GM19467 (cell line): Measurements from ENCODE around the gene CLDN16.

ENCODE experiments used
- ATAC-seq: cut with Tn5 transposase; IDR thresholded peaks from one replicate; pipeline ENCODE4 v1.9.1; 2021; ENCODE audit warnings: mild to moderate bottlenecking, moderate library complexity; ENCODE audit not compliant: unreplicated experiment

CLDN16 gene

DNA sequence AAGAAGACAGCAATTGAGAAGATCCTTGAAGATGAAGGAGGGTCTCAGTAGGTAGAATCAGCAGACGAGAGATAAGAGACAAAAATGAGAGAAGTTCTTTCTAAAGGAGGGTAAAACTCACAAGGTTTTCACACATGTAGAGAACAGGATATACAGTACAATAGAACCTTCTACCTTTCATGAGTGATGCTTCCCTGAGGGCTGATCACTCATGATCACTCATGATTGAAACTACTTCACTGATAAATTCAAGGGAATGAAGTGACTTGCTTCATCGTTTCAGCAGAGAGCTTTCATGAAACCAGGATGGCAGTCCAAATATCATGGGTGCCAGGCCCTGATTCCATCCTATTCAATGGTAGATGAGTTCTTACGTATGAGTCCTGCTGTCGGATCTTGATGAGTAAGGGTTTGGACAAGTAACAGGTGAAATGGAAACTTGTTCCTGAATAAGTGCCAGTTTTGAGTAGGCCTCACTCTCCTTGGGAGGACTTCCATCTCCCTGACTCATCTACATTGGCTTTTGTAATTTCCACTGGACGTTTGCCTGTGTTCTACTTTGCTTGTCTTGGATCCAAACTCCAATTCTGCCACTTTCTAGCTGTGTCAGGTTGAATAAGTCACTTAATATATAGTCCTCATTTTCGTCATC, 9.6 kb upstream of the CLDN16 start:
- no peak for ATAC-seq

DNA sequence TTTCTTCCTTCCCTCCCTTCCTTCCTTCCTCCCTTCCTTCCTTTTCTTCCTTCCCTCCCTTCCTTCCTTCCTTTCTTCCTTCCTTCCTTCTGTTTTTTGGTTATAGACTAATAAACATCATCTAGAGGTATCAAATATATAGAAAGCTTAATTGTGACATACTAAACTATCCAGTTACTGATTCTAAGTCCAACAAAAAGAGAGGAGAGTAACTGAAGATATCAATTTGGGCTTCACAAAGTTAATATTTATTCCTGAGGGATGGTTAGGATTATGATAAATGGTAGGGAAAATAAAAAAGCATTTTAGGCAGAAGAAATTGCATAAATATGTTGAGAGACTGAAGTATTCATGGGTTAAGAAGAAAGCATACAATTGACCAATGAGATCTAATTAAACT, 7.8 kb upstream of the CLDN16 start:
- ATAC-seq, result no peak

GRCh38 chr3:190381441-190381840, 6.5 kb upstream of the CLDN16 start:
- ATAC-seq, result no peak

- peak; percentile 42 for ATAC-seq
Measured at GRCh38 chr3:190382082-190382481, 5.9 kb upstream of the CLDN16 start.

DNA sequence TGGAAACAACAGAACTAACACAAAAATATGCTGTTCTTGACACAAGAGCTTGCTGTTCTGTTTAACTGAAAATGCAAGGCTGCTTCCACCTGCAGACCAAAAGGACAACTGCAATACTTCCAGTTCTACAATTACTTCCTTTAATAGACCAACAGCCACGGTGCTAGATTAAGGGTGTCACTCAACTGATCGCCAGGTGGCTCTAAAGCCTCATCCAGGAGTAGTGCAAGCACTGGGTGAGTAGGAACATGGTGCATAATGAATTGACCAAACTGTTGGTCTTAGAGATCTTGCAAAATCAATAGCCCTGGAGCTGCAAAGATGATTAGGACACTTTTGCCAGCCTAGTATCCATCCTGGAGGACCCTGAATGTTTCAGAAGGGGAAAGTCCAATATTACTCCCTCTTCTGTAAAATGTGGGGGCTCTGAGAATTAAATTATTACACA, 3.6 kb upstream of the CLDN16 start:
- peak; percentile 83 for ATAC-seq

GRCh38 chr3:190385731-190386688, 2.0 kb upstream of the CLDN16 start:
- ATAC-seq, result no peak

- ATAC-seq, result no peak
Measured at GRCh38 chr3:190388703-190389102, 740 bp downstream of the CLDN16 start.

DNA sequence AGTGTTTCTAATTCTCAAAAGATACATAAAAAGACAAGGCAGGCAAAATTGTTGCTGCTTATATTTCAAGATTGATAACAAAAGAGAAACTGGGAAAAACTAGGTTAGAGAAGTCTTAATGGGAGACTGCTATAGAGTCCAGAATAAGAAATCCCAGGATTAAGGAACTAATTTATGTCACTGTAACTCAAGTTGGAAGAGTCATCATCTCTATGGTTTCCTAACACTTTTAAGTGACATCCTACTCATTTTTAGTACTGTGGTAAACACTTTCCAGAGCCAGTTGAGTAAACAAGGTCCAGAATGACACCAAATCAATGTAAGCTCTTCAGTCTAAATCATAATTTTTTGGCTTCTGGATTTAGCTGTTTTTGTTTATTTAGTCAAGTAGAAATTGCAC, 8.0 kb downstream of the CLDN16 start:
- no peak for ATAC-seq

GRCh38 chr3:190397889-190398288, 9.9 kb downstream of the CLDN16 start:
- ATAC-seq, result no peak

DNA sequence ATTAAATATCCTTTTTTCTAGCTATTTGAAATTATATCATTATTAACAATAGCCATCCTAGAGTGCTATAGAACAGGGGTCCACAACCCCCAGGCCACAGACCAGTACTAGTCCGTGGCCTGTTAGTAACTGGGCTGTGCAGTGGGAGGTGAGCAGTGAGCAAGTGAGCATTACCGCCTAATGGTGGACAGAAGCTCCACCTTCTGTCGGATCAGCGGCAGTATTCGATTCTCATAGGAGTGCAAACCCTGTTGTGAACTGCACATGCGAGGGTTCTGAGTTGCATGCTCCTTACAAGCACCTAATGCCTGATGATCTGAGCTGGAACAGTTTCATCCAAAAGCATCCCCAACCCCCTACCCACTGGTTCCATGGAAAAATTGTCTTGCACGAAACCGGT, 11.7 kb downstream of the CLDN16 start:
- no peak for ATAC-seq

DNA sequence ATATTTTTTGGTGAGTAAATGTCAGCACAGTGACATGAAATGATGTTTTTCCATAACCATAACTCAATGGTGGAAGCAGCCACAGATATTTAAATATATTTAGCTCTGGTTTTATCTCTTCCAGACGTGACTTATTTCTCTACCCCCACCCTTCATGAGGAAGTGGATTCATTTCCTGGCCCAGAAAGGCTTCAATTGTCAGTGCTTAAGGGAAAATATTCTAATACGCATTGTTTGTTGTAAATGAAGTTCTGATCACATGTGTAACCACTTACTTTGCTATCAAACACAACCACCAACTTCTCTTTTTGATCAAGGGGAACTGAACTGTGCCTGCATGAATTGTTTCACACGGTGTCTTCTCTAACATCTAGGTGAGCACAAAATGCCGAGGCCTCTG, 14.0 kb downstream of the CLDN16 start:
- no peak for ATAC-seq

DNA sequence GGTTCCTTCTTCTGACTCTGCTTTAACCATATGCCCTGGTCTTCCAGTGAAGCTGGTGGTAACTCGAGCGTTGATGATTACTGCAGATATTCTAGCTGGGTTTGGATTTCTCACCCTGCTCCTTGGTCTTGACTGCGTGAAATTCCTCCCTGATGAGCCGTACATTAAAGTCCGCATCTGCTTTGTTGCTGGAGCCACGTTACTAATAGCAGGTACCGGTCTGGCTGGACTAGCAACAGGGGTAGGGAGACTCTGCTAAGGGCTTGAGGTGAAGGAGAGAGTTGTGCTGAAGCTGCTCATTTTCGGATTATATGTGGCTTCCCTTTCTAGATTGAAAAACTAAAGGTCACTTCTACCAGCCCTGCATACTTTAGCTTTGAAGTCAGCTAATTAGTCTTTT, 16.8 kb downstream of the CLDN16 start:
- no peak for ATAC-seq

DNA sequence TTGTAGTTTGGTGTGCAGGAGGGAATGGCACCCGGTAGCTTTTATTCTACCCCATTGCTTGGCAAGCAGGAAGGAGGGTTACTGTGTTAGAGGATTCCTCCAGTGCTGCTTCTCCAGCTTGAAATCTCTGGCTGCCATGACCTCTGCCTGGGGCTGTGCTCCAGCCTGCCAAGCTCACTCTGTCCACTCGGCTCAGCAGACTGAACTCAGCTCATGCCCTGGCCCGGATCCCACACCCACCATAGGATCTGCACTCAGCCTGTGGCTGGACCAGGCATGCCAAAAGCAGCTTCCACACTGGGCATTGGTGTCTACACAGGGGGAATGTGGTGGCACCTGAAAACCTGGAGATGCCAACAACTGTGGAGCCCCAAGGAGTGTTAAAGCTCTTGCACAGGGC, 26.3 kb downstream of the CLDN16 start:
- ATAC-seq, result no peak

DNA sequence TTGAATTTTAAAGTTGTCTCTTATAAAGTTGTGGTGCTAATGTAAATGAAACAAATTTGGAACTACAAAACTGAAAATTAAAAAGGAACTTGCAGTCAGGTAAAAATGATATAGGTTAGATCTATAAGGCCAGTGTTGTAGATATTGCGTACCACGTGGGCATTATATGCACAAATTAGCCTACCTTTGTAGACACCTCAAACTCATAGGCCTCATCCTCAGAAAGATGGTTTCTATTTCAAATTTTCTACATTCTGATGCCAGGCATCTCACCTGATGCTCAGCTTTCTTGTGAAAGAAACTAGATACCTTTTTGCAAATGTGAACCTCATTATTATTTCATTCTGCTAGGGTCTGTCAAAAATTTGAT, 36.1 kb downstream of the CLDN16 start:
- peak; percentile 8 for ATAC-seq

GRCh38 chr3:190424478-190425439, 36.8 kb downstream of the CLDN16 start:
- peak; percentile 74 for ATAC-seq

DNA sequence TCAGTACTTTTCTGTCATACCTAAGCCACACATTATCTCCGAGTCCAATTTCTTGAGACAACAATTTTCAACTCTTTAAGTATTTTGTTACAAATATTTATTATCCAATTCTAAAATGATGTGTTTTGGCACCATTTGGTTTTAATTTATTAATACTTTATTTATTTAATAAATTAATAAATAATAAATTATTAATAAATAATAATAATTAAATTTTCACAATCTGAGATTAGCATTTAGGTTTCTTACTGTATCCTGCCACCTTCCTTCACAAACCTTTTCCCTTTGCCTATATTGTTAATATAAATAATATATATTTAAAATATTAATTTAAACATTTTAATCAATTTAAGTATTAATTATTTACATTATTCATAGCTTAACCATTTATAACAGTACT, 37.9 kb downstream of the CLDN16 start:
- ATAC-seq, result no peak

DNA sequence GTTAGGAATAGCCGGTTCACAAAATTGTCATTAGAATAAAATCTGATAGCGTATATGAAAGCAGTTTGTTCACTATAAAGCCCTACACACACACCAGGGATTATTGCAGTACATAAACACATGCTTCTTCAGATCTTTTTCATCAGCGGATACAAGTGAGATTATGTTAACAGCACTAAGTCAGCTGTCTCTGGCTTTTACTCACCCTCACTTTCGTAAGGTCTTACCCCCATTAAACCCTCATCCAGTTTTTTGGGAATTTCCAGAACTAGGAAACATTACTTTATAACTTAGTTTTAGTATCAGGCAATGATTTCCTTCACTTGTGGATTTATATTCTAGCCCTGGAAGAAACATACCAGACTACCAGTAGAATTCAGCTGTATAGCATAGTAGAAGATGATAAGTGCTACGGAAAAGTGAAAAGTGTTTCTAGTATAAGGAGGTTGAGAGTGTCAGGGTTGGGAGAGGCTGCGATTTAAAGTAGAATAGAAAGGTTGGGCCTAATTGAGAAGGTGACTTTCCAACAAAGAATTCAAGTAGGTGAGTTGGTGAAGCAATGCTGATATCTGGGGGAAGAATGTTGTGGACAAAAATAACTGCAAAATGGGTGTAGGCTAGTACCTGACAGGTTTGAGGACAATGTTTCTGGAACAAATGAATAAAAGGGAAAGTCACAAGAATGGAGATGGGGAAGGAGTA, 39.0 kb downstream of the CLDN16 start:
- ATAC-seq, result no peak

DNA sequence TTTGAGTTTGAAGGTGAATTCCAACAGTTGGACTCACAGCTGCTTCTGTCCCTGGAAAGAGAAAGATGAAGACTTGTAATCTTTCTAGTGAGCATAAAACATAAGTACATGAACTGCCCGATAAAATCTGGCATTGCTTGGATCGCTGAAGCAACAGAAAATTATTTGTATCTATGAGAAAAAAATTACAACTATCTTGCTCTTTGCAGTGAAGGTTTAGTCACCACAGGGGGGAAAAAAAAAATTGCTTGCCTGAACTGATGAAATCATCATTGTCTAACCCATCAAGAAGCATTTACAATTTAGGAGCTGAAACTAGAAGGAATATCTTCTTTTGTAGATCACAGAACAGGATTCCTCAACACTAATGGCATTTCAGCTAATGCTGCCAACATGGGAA, 41.7 kb downstream of the CLDN16 start:
- ATAC-seq, result no peak

- ATAC-seq, result no peak
Measured at GRCh38 chr3:190430906-190431305, 42.9 kb downstream of the CLDN16 start.

GRCh38 chr3:190432216-190432615, 44.3 kb downstream of the CLDN16 start:
- no peak for ATAC-seq
